H9 (cell line): ENCODE results near the gene FOXC2. TPM values are rescaled to one million over a fixed set of nuclear protein-coding genes. Genes with fewer than 3 reads are reported as not detected.

Experiments used
- DNase-seq: peaks from one replicate; pipeline ENCODE4 v3.0.0-alpha.2; 2017
- H2AFZ ChIP-seq: one replicate; pipeline ENCODE4 v1.6.1; 2013; ENCODE audit warnings: mild to moderate bottlenecking, low read length, control low read depth, moderate library complexity
- H2AK5ac ChIP-seq: 2 replicates; pipeline ENCODE4 v1.6.1; 2013; ENCODE audit warnings: low read length, control low read depth, mixed read lengths; ENCODE audit not compliant: insufficient read length
- H2BK120ac ChIP-seq: one replicate; pipeline ENCODE4 v1.6.1; 2013; ENCODE audit warnings: low read depth, mild to moderate bottlenecking, low read length, control low read depth, inconsistent platforms; ENCODE audit not compliant: poor library complexity, severe bottlenecking
- H2BK12ac ChIP-seq: 2 replicates; pipeline ENCODE4 v1.6.1; 2013; ENCODE audit warnings: low read length, control low read depth, mixed read lengths, low read depth; ENCODE audit not compliant: insufficient read length
- H2BK15ac ChIP-seq: 2 replicates; pipeline ENCODE4 v1.6.1; 2013; ENCODE audit warnings: low read depth, low read length, control low read depth
- H2BK20ac ChIP-seq: one replicate; pipeline ENCODE4 v1.6.1; 2013; ENCODE audit warnings: low read depth, mild to moderate bottlenecking, low read length, control low read depth, inconsistent platforms; ENCODE audit not compliant: poor library complexity, severe bottlenecking
- H2BK5ac ChIP-seq: 2 replicates; pipeline ENCODE4 v1.6.1; 2013; ENCODE audit warnings: low read length, control low read depth, mixed read lengths; ENCODE audit not compliant: insufficient read length
- H3K14ac ChIP-seq: 2 replicates; pipeline ENCODE4 v1.6.1; 2013; ENCODE audit warnings: low read length, control low read depth; ENCODE audit not compliant: insufficient read depth
- H3K18ac ChIP-seq: 2 replicates; pipeline ENCODE4 v1.6.1; 2013; ENCODE audit warnings: low read depth, mild to moderate bottlenecking, mixed read lengths, low read length, control low read depth; ENCODE audit not compliant: insufficient read length
- H3K23ac ChIP-seq: 2 replicates; pipeline ENCODE4 v1.6.1; 2013; ENCODE audit warnings: low read length, control low read depth, mixed read lengths, low read depth; ENCODE audit not compliant: insufficient read length
- H3K23me2 ChIP-seq: 2 replicates; pipeline ENCODE4 v1.6.1; 2013; ENCODE audit warnings: low read depth, mild to moderate bottlenecking, mixed read lengths, low read length, control low read depth; ENCODE audit not compliant: insufficient read length, poor library complexity, severe bottlenecking
- H3K27ac ChIP-seq: 2 replicates; pipeline ENCODE4 v1.5.1; 2013; ENCODE audit warnings: low read length, control low read depth, mixed read lengths, low read depth; ENCODE audit not compliant: insufficient read length
- H3K27me3 ChIP-seq: 2 replicates; pipeline ENCODE4 v1.6.1; 2013; ENCODE audit warnings: low read length, control low read depth, inconsistent platforms; ENCODE audit not compliant: insufficient read depth
- H3K4ac ChIP-seq: 2 replicates; pipeline ENCODE4 v1.6.1; 2013; ENCODE audit warnings: low read depth, mild to moderate bottlenecking, control low read depth, inconsistent platforms, low read length, moderate library complexity
- H3K4me1 ChIP-seq: 2 replicates; pipeline ENCODE4 v1.6.1; 2013; ENCODE audit warnings: low read length, control low read depth, inconsistent platforms; ENCODE audit not compliant: insufficient read depth
- H3K4me2 ChIP-seq: 2 replicates; pipeline ENCODE4 v1.6.1; 2013; ENCODE audit warnings: low read length, control low read depth, mixed read lengths; ENCODE audit not compliant: insufficient read length, insufficient read depth
- H3K56ac ChIP-seq: 2 replicates; pipeline ENCODE4 v1.6.1; 2013; ENCODE audit warnings: low read depth, mild to moderate bottlenecking, mixed read lengths, low read length, control low read depth; ENCODE audit not compliant: insufficient read length
- H3K79me1 ChIP-seq: 2 replicates; pipeline ENCODE4 v1.6.1; 2013; ENCODE audit warnings: low read depth, mild to moderate bottlenecking, moderate library complexity, low read length, control low read depth, inconsistent platforms; ENCODE audit not compliant: insufficient read depth, poor library complexity, severe bottlenecking
- H3K79me2 ChIP-seq: 2 replicates; pipeline ENCODE4 v1.6.1; 2013; ENCODE audit warnings: low read length, control low read depth, inconsistent platforms; ENCODE audit not compliant: insufficient read depth
- H3K9ac ChIP-seq: 2 replicates; pipeline ENCODE4 v1.6.1; 2013; ENCODE audit warnings: low read length, control low read depth, mixed read lengths; ENCODE audit not compliant: insufficient read length; ENCODE audit errors: extremely low read depth
- H3K9me3 ChIP-seq: one replicate; pipeline ENCODE4 v1.6.1; 2013; ENCODE audit warnings: low read depth, low read length, inconsistent platforms; ENCODE audit not compliant: control insufficient read depth
- H3T11ph ChIP-seq: one replicate; pipeline ENCODE4 v1.6.1; 2013; ENCODE audit warnings: mild to moderate bottlenecking, low read length, control low read depth, inconsistent platforms
- H4K20me1 ChIP-seq: one replicate; pipeline ENCODE4 v1.6.1; 2013; ENCODE audit not compliant: control insufficient read depth, insufficient read length, insufficient read depth
- H4K5ac ChIP-seq: 2 replicates; pipeline ENCODE4 v1.6.1; 2013; ENCODE audit warnings: low read depth, mild to moderate bottlenecking, mixed read lengths, low read length, control low read depth; ENCODE audit not compliant: insufficient read length
- H4K8ac ChIP-seq: replicated peaks from 2 replicates; pipeline ENCODE4 v1.6.1; 2013; ENCODE audit warnings: low read length, control low read depth, mixed read lengths, low read depth; ENCODE audit not compliant: insufficient read length
- H4K91ac ChIP-seq: 2 replicates; pipeline ENCODE4 v1.6.1; 2013; ENCODE audit warnings: low read depth, mild to moderate bottlenecking, moderate library complexity, mixed read lengths, low read length, control low read depth; ENCODE audit not compliant: insufficient read length
- H3K27ac Mint-ChIP-seq, 3 experiments: 2 replicates in 2 of 3; 3 replicates in 1 of 3; pipeline ENCODE4 v1.8.0; 2020 to 2021; ENCODE audit warnings: mixed read lengths in 3 of 3, mild to moderate bottlenecking in 1 of 3, moderate library complexity in 1 of 3
- H3K27me3 Mint-ChIP-seq: 2 replicates; pipeline ENCODE4 v1.8.0; 2021; ENCODE audit warnings: low read depth, mild to moderate bottlenecking, moderate library complexity, mixed read lengths
- H3K36me3 Mint-ChIP-seq, 3 experiments: 2 replicates in 2 of 3; 3 replicates in 1 of 3; pipeline ENCODE4 v1.8.0; 2020 to 2021; ENCODE audit warnings: low read depth in 3 of 3, mixed read lengths in 3 of 3; ENCODE audit not compliant: insufficient read depth in 1 of 3
- H3K4me1 Mint-ChIP-seq, 2 experiments: 2 replicates each; pipeline ENCODE4 v1.8.0; 2020; ENCODE audit warnings: mixed read lengths in 2 of 2
- H3K4me3 Mint-ChIP-seq, 2 experiments: 2 replicates in 1 of 2; 3 replicates in 1 of 2; pipeline ENCODE4 v1.8.0; 2020 to 2021; ENCODE audit warnings: mild to moderate bottlenecking in 2 of 2, mixed read lengths in 2 of 2, moderate library complexity in 1 of 2
- H3K9me3 Mint-ChIP-seq, 2 experiments: 2 replicates in 1 of 2; 3 replicates in 1 of 2; pipeline ENCODE4 v1.8.0; 2020; ENCODE audit warnings: mild to moderate bottlenecking in 2 of 2, mixed read lengths in 2 of 2, moderate library complexity in 1 of 2
- WGBS: extraction: QIAGEN DNeasy Blood & Tissue Kit; methylation state at CpG from one replicate; pipeline ENCODE4 v1.1.7; 2013; ENCODE audit warnings: missing lambda C conversion rate, low lambda C conversion rate, mixed read lengths; ENCODE audit not compliant: insufficient read length; ENCODE audit errors: extremely low coverage; 5-methylcytosine and 5-hydroxymethylcytosine counted together
- total RNA-seq: library from RNA; stranded (reverse); gene quantifications from 2 replicates; pipeline ENCODE4 v1.2.1, GENCODE V29; 2021
- TF ChIP-seq, protein P1 (sequence below): fragments of 200-600 bp; sonication (generic); conservative IDR thresholded peaks from 3 replicates; pipeline ENCODE4 v1.8.0; 2021; ENCODE audit warnings: antibody characterized with exemption, mild to moderate bottlenecking

Gene FOXC2
- total RNA-seq, 1 experiment from 2014 or later = not detected

GRCh38 chr16:86574646-86575045 is 8.0 kb downstream of the FOXC2 start:
- no peak overlapping the region for H2BK15ac ChIP-seq
- no peak overlapping the region for H2BK5ac ChIP-seq
- H3K27me3 ChIP-seq = peaks cover 84% of the 10 kb centered on the region
- WGBS = no CpG with 5 or more reads among the region's 4 CpGs
- TF ChIP-seq, protein P1, sequence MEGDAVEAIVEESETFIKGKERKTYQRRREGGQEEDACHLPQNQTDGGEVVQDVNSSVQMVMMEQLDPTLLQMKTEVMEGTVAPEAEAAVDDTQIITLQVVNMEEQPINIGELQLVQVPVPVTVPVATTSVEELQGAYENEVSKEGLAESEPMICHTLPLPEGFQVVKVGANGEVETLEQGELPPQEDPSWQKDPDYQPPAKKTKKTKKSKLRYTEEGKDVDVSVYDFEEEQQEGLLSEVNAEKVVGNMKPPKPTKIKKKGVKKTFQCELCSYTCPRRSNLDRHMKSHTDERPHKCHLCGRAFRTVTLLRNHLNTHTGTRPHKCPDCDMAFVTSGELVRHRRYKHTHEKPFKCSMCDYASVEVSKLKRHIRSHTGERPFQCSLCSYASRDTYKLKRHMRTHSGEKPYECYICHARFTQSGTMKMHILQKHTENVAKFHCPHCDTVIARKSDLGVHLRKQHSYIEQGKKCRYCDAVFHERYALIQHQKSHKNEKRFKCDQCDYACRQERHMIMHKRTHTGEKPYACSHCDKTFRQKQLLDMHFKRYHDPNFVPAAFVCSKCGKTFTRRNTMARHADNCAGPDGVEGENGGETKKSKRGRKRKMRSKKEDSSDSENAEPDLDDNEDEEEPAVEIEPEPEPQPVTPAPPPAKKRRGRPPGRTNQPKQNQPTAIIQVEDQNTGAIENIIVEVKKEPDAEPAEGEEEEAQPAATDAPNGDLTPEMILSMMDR = no peak
- H3K9me3 ChIP-seq = no peaks in the 10 kb centered on the region
- H3K18ac ChIP-seq = no peak overlapping the region
- no peak overlapping the region for H3K27ac Mint-ChIP-seq
- no peak overlapping the region for H4K5ac ChIP-seq
- H3K23ac ChIP-seq = no peak overlapping the region
- no peak overlapping the region for H2BK12ac ChIP-seq
- peaks cover 0 to 1% (median 0%) of the 10 kb centered on the region in 3 experiments; a peak in 2 of 7 replicates for H3K36me3 Mint-ChIP-seq
- H3K4ac ChIP-seq = no peak overlapping the region
- H3K23me2 ChIP-seq = peaks cover 14% of the 10 kb centered on the region
- H4K8ac ChIP-seq = no peak overlapping the region
- H3T11ph ChIP-seq = no peak overlapping the region
- no peak overlapping the region for H3K4me2 ChIP-seq
- peak overlapping the region in 1 of 2 experiments; percentile 9; a peak in 1 of 5 replicates for H3K4me3 Mint-ChIP-seq
- peaks cover 45 to 56% of the 10 kb centered on the region in 2 experiments for H3K4me1 Mint-ChIP-seq
- no peak overlapping the region for H2AK5ac ChIP-seq
- no peak overlapping the region for H2AFZ ChIP-seq
- H3K9ac ChIP-seq = no peak overlapping the region
- H3K9me3 Mint-ChIP-seq = peaks cover 3 to 5% of the 10 kb centered on the region in 2 experiments; a peak in 3 of 5 replicates
- H3K79me1 ChIP-seq = no peaks in the 10 kb centered on the region
- no peak overlapping the region for H3K56ac ChIP-seq
- no peaks in the 10 kb centered on the region for H4K20me1 ChIP-seq
- H3K4me1 ChIP-seq = peaks cover 14% of the 10 kb centered on the region; the same call in 1 of the 2 replicates
- H4K91ac ChIP-seq = no peak overlapping the region
- no peak for DNase-seq
- H3K27me3 Mint-ChIP-seq = peaks cover 97% of the 10 kb centered on the region
- H2BK20ac ChIP-seq = no peak overlapping the region
- H2BK120ac ChIP-seq = no peak overlapping the region
- H3K79me2 ChIP-seq = no peaks in the 10 kb centered on the region
- no peak overlapping the region for H3K14ac ChIP-seq
- no peak overlapping the region for H3K27ac ChIP-seq
